ENCODE results near the gene ABCB4. TPM values are rescaled to one million over a fixed set of nuclear protein-coding genes. Genes with fewer than 3 reads are reported as not detected.
A peak's percentile ranks its signal among the peaks of the same experiment; 100 is the strongest.

Gene ABCB4
- total and polyA plus RNA-seq, 2 experiments from 2014 or later, result 1.2 to 1.5 TPM

- Histone ChIP-seq H3F3A (replicated peaks; ENCODE audit: low read depth) (no peaks in the 10 kb centered on the region), H3K79me2 (replicated peaks; ENCODE audit: insufficient read depth) (no peaks in the 10 kb centered on the region), H4K20me1 (replicated peaks; ENCODE audit: insufficient read depth) (no peaks in the 10 kb centered on the region), H3K27me3 (ENCODE audit: insufficient read depth) (no peaks in the 10 kb centered on the region), H2AFZ (no peak overlapping the region), H3K9me2 (ENCODE audit: insufficient read depth) (no peaks in the 10 kb centered on the region), H3K4me1 (ENCODE audit: insufficient read depth) (peaks cover 3% of the 10 kb centered on the region; the same call in 1 of the 2 replicates), H3K4me3 (no peak overlapping the region), H3K27ac (ENCODE audit: low read depth) (no peak overlapping the region), H3K36me3 (ENCODE audit: insufficient read depth) (no peaks in the 10 kb centered on the region), H3K4me2 (no peak overlapping the region)
- no peaks in the 10 kb centered on the region for H3K9me3 Mint-ChIP-seq
- DNase-seq (ENCODE audit: low spot score) (no peak), ATAC-seq (peak; percentile 40; the same call in 2 of the 3 replicates)
- H3K4me3 Mint-ChIP-seq, result no peak overlapping the region
- no peak overlapping the region for H3K27ac Mint-ChIP-seq
- no peaks in the 10 kb centered on the region for H3K36me3 Mint-ChIP-seq (ENCODE audit: low read depth)
- TF ChIP-seq STAT1 (IDR thresholded peaks at IDR 0.05; ENCODE audit: unreplicated experiment) (no peak), CTCF (conservative IDR thresholded peaks at IDR 0.05; ENCODE audit: low read depth in 2 of 2) (no peak), ZNF114 (CRISPR knock-in tag; IDR thresholded peaks at IDR 0.05) (no peak), NANOG (IDR thresholded peaks at IDR 0.05; ENCODE audit: borderline replicate concordance) (no peak), POLR2AphosphoS5 (IDR thresholded peaks at IDR 0.05; ENCODE audit: low read depth) (no peak), ETS1 (IDR thresholded peaks at IDR 0.05) (no peak), ZNF462 (CRISPR knock-in tag; IDR thresholded peaks at IDR 0.05) (no peak), EZH2 (IDR thresholded peaks at IDR 0.05; ENCODE audit: low read depth, unreplicated experiment) (no peak), JUNB (IDR thresholded peaks at IDR 0.05; ENCODE audit: unreplicated experiment) (no peak), ZNF331 (CRISPR knock-in tag; IDR thresholded peaks at IDR 0.05; ENCODE audit: low read depth) (no peak), EZH2phosphoT487 (IDR thresholded peaks at IDR 0.05; ENCODE audit: unreplicated experiment) (no peak), CREB1 (CRISPR knock-in tag; IDR thresholded peaks at IDR 0.05; ENCODE audit: low read depth) (no peak), REST (IDR thresholded peaks at IDR 0.05; ENCODE audit: unreplicated experiment) (no peak)
- no peaks in the 10 kb centered on the region for H3K27me3 Mint-ChIP-seq (ENCODE audit: insufficient read depth, low read depth, poor library complexity)
- H3K4me1 Mint-ChIP-seq, result peaks cover 4% of the 10 kb centered on the region; the same call in 2 of the 3 replicates
Observed at GRCh38 chr7:87448388-87448787, 27.1 kb downstream of the ABCB4 start.

All from GM23338 (cell line).